ENCODE data around the gene ULBP1. TPM values are rescaled to one million over a fixed set of nuclear protein-coding genes. Genes with fewer than 3 reads are reported as not detected.

The ULBP1 gene
- polyA plus RNA-seq, 1 experiment, result 2.8 TPM

DNA sequence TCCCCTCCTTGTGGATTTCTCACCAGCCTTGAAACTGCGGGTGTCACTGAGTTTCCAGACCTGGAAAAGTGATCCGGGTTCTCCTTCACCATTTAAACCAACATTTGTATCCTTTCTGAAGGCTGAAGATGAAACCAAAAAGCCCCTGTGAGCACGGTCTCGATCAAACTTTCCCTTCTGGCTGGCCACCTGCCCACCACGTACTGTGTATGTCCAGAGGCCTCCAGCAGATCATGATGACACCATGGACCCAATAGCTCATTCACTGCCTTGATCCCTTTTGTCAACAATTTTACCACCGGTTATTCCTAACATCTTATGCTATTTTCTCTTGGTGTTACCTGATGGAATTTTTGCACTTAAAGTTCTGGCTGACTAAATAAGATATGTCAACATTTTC, 15.6 kb downstream of the ULBP1 start:
- H3K4me3 ChIP-seq (ENCODE audit: low read depth, low read length), result no peak overlapping the region
- no peaks in the 10 kb centered on the region for H3K9me3 ChIP-seq (ENCODE audit: control insufficient read depth, insufficient read depth, low read length)
- ChIA-PET CTCF (no interaction called here), POLR2A (no interaction called here)
- DNase-seq (ENCODE audit: low read depth, low spot score), result no peak
- peaks cover 56% of the 10 kb centered on the region for H3K27me3 ChIP-seq (ENCODE audit: control insufficient read depth, insufficient read depth, low read length)
- H3K27ac ChIP-seq (ENCODE audit: low read depth, low read length), result no peak overlapping the region
- TF ChIP-seq, protein P1, sequence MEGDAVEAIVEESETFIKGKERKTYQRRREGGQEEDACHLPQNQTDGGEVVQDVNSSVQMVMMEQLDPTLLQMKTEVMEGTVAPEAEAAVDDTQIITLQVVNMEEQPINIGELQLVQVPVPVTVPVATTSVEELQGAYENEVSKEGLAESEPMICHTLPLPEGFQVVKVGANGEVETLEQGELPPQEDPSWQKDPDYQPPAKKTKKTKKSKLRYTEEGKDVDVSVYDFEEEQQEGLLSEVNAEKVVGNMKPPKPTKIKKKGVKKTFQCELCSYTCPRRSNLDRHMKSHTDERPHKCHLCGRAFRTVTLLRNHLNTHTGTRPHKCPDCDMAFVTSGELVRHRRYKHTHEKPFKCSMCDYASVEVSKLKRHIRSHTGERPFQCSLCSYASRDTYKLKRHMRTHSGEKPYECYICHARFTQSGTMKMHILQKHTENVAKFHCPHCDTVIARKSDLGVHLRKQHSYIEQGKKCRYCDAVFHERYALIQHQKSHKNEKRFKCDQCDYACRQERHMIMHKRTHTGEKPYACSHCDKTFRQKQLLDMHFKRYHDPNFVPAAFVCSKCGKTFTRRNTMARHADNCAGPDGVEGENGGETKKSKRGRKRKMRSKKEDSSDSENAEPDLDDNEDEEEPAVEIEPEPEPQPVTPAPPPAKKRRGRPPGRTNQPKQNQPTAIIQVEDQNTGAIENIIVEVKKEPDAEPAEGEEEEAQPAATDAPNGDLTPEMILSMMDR (IDR thresholded peaks at IDR 0.05; ENCODE audit: low read depth, low read length), result no peak

DNA sequence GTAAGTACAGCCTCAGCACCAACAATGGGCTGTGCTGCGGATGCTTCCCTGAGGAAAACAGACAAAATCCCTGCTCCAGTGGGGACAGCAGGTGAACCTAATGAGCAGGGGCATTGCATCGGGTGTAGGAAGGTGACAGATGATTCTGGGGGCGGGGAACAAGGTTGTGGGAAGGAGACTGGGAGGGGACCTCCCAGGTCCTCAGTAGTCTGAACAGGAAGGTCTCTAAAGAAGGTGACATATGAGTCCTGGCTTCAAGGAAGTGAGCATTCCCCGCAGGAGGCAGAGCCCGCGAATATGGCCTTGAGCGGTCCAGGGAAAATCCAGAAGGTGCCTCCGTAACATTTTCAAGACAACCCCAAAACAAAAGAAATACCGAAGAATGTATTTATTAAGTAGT, 19.4 kb downstream of the ULBP1 start:
- H3K4me3 ChIP-seq (ENCODE audit: low read depth, low read length), result no peak overlapping the region
- no peak for DNase-seq (ENCODE audit: low read depth, low spot score)
- ChIA-PET POLR2A (interaction anchor here (0.5 to 0.6 kb wide), 2 partner anchors 926 to 1265 kb away, joined by 4 to 7 read pairs; no protein-coding TSS in a partner anchor), CTCF (no interaction called here)
- peaks cover 3% of the 10 kb centered on the region for H3K9me3 ChIP-seq (ENCODE audit: control insufficient read depth, insufficient read depth, low read length)
- TF ChIP-seq, protein P1 (IDR thresholded peaks at IDR 0.05; ENCODE audit: low read depth, low read length), result no peak
- H3K27me3 ChIP-seq (ENCODE audit: control insufficient read depth, insufficient read depth, low read length), result peaks cover 71% of the 10 kb centered on the region
- no peak overlapping the region for H3K27ac ChIP-seq (ENCODE audit: low read depth, low read length)

GRCh38 chr6:149984773-149985172, 21.0 kb downstream of the ULBP1 start:
- peaks cover 75% of the 10 kb centered on the region for H3K27me3 ChIP-seq (ENCODE audit: control insufficient read depth, insufficient read depth, low read length)
- POLR2A ChIA-PET, result interaction anchor here (0.8 kb wide), 1 partner anchor 757 kb away, joined by 8 read pairs; no protein-coding TSS in a partner anchor
- CTCF ChIA-PET, result no interaction called here

GRCh38 chr6:149985481-149985937, 21.8 kb downstream of the ULBP1 start:
- POLR2A ChIA-PET, result no interaction called here
- DNase-seq (ENCODE audit: low read depth, low spot score), result no peak
- TF ChIP-seq, protein P1 (IDR thresholded peaks at IDR 0.05; ENCODE audit: low read depth, low read length), result no peak

More at GRCh38 chr6:149984773-149985172, 21.0 kb downstream of the ULBP1 start:
- TF ChIP-seq, protein P1 (IDR thresholded peaks at IDR 0.05; ENCODE audit: low read depth, low read length), result no peak
- peaks cover 11% of the 10 kb centered on the region for H3K9me3 ChIP-seq (ENCODE audit: control insufficient read depth, insufficient read depth, low read length)
- no peak for DNase-seq (ENCODE audit: low read depth, low spot score)
- H3K27ac ChIP-seq (ENCODE audit: low read depth, low read length), result no peak overlapping the region
- H3K4me3 ChIP-seq (ENCODE audit: low read depth, low read length), result no peak overlapping the region

GRCh38 chr6:149987602-149988107, 23.9 kb downstream of the ULBP1 start:
- TF ChIP-seq, protein P1 (IDR thresholded peaks at IDR 0.05; ENCODE audit: low read depth, low read length), result no peak
- peaks cover 89% of the 10 kb centered on the region for H3K27me3 ChIP-seq (ENCODE audit: control insufficient read depth, insufficient read depth, low read length)
- ChIA-PET POLR2A (no interaction called here), CTCF (interaction anchor here (1.0 kb wide), 1 partner anchor 408 kb away, joined by 3 read pairs; no protein-coding TSS in a partner anchor)
- DNase-seq (ENCODE audit: low read depth, low spot score), result no peak
- no peak overlapping the region for H3K4me3 ChIP-seq (ENCODE audit: low read depth, low read length)
- peaks cover 11% of the 10 kb centered on the region for H3K9me3 ChIP-seq (ENCODE audit: control insufficient read depth, insufficient read depth, low read length)
- no peak overlapping the region for H3K27ac ChIP-seq (ENCODE audit: low read depth, low read length)

More at GRCh38 chr6:149985481-149985937, 21.8 kb downstream of the ULBP1 start:
- Histone ChIP-seq H3K27ac (ENCODE audit: low read depth, low read length) (no peak overlapping the region), H3K9me3 (ENCODE audit: control insufficient read depth, insufficient read depth, low read length) (peaks cover 11% of the 10 kb centered on the region), H3K27me3 (ENCODE audit: control insufficient read depth, insufficient read depth, low read length) (peaks cover 82% of the 10 kb centered on the region), H3K4me3 (ENCODE audit: low read depth, low read length) (no peak overlapping the region)
- CTCF ChIA-PET, result no interaction called here
